GM21723 (cell line): ENCODE results near the gene ROM1.
"Not testable (repeated sequence)": the region's sequence is repeated elsewhere in the genome, so short reads cannot be mapped to it uniquely, and the experiment has no call there.

Experiments
- ATAC-seq: cut with Tn5 transposase; IDR thresholded peaks from one replicate; pipeline ENCODE4 v1.9.1; 2021; ENCODE audit warnings: mild to moderate bottlenecking, moderate library complexity; ENCODE audit not compliant: unreplicated experiment

ROM1 gene

DNA sequence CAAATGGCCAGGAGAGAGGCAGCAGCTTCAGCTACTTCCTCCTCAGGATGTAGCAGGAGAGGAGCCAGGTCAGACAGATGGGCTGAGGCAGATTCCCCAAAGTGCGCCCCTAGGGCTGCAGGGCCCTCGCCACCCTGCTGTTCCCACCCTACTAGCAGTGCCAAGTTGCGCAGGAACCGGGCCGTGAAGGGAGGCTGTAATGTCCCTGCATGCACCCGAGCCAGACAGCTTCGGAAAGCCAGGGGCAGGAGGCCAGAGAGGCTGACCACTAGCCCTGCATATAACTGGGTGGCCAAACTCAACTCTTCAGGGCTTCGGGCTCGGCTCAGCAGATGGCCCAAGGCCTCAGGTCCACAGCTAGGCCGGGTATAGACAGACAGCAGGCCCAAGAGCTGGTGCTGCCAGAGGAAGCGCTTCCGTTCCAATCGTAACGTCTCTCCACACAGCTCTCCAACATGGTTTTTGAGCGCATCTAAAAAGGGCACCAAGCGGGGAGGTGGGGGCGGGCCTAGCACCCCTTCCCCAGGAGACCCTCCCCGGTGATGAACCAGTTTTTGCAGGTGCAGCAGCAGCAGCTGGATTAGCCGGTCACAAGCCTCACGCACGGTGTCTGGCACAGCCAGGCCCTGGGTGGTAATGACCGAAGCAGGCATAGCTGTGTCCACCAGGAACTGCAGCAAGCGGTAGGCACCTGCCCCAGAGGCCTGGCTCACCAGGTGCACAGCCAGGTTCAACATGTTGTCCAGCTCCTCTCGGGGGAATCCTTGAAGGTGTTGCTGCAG is 35.3 kb downstream of the ROM1 start:
- ATAC-seq = no peak

DNA sequence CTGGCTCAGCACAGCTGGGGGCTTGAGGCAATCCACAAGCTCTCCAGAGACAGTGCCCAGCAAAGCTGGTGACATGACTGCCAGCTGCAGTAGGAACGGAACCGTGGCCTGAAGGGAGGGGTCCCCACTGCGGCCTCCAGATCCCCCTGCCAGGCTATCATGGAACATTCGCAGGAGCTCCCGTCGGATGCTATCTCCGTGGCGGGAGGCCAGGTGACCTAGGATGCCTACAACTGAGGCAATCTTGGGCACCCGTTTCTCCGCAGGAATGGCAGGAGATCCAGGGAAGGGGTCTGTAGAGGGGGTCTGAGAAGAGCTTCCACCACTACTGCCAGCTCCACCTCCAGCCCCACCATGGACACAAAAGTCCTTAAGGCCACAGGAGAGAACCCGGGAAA is 35.9 kb downstream of the ROM1 start:
- ATAC-seq = no peak

DNA sequence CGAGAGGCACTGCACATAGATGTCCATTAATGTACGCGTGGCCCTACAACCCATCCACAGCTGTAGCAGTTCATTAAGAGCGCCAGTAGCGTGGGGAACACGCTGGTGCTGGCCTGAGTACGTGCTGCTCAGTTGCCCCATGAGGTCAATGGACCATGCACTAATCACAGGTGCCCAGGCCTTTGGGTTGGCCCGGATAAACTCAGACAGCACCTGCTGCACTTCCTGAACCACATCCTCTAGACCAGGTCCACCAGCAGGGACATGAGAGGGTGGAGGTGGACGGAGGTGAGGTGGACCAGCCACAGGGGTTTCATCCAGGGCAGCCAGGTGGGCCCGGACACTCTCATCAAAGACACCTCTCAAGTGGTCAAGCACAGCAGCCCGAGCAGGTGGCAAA is 36.4 kb downstream of the ROM1 start:
- no peak for ATAC-seq

DNA sequence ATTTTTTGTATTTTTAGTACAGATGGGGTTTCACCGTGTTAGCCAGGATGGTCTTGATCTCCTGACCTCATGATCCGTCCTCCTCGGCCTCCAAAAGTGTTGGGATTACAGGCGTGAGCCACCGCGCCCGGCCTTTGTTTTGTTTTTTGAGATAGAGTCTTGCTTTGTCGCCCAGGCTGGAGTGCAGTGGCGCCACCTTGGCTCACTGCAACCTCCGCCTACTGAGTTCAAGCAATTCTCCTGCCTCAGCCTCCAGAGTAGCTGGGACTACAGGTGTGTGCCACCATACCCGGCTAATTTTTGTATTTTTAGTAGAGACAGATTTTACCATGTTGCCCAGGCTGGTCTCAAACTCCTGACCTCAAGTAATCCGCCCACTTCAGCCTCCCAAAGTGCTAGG is 37.2 kb downstream of the ROM1 start:
- not testable (repeated sequence) for ATAC-seq

DNA sequence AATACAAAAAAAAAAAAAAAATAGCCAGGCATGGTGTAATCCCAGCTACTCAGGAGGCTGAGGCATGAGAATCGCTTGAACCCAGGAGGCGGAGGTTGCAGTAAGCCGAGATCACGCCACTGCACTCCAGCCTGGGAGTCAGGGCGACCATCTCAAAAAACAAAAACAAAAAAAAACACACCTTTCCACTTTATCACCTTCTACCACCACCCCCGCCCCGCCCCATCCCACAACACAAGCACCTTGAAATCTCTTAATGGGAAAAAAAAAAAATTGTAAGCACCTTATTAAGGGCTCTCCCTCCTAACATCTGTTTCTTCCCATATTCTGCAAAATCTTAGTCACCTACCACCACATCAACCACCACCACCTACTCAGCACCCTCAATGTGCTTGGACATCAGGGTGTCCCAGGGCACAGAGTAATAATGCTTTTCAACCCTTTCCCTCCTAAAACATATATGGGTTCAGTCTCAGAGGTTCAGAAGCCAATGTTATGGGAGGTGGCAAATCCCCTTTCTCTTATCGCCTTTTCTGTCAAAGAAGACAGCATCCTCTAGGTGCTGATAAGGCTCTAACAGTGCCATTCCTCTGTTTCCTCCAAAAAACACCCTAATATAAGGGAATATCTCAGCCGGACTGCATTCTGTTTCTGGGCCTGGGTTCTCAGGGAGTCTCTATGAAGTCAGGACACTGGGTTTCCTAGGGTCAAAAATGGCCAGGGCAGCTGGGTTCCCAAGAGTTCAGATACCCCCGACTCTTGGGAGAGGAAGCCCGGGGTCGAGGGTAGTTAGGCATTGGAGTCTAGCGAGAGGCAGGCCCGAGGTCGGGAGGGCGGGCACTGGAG is 39.3 kb downstream of the ROM1 start:
- ATAC-seq = peak; percentile 23

DNA sequence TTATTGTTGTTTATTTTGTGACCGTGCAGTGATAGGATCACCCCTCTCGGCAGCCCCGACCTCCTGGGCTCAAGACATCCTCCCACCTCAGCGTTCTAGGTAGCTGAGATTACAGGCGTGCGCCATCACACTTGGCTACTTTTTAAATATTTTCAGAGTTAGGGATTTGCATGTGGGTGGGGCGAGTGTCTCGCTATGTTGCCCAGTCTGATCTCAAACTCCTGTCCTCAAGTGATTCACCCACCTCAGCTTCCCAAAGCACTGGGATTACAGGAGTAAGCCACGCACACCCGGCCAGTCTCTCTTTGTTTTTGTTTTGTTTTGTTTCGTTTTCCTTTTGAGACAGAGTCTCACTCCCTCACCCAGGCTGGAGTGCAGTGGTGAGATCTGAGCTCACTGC is 41.2 kb downstream of the ROM1 start:
- no peak for ATAC-seq

DNA sequence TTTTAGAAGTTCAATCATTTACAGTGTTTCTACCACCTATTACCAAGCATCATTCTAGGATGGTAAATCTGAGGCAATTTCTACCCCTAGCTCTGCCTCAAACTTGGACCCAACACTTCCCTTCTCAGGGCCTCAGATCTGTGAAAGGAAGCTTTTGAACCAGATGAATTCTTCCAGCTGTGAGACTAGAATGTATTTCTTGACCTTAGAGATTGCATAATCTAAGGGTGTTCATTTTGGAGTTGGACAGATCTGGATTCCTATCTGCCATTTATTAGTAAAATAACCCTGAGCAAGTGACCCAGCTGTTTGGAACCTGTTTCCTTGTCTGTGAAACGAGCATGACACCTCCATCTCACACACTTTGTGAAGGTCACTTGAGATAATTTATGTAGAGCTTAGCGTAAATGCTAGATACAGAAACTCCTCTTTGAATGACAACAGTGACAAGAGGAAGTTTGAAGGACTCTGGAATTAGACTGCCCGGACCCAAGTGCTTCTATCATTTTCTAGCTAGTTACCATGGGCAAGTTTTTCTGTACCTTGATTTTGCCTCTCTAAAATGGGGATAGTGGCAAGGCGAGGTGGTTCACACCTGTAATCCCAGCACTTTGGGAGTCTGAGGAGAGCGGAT is 43.9 kb downstream of the ROM1 start:
- ATAC-seq = no peak

DNA sequence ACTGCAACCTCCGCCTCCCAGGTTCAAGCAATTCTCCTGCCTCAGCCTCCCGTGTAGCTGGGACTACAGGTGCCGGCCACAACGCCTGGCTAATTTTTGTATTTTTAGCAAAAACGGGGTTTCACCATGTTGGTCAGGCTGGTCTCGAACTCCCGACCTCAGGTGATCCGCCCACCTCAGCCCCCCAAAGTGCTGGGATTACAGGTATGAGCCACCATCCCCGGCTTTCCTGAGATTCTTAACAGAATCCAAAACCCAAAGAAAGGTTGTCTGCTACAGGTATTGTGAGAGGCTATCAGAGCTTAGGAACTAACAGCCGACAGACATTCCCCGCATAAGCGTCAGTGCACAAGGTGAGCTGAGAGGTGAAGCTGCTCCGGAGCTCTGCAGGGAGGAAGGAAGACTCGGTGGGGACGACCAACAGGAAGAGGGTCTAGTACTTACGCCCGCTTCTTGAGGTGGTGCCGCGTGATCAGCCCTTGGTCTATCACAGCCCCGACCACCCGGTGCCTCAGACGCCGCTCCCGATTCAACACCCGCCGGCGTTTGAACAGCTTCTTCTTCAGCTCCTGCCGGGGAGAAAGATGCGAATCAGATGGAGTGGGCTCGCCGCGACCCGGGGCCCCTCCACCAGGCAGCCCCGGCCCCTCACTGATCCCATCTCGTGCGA is 51.5 kb downstream of the ROM1 start:
- ATAC-seq = peak; percentile 30
